GM03348 (cell line): ENCODE data around the gene PBX3.

Experiments used
- DNase-seq: peaks from one replicate; pipeline ENCODE4 v3.0.0; 2012; ENCODE audit warnings: low spot score

Gene PBX3

DNA sequence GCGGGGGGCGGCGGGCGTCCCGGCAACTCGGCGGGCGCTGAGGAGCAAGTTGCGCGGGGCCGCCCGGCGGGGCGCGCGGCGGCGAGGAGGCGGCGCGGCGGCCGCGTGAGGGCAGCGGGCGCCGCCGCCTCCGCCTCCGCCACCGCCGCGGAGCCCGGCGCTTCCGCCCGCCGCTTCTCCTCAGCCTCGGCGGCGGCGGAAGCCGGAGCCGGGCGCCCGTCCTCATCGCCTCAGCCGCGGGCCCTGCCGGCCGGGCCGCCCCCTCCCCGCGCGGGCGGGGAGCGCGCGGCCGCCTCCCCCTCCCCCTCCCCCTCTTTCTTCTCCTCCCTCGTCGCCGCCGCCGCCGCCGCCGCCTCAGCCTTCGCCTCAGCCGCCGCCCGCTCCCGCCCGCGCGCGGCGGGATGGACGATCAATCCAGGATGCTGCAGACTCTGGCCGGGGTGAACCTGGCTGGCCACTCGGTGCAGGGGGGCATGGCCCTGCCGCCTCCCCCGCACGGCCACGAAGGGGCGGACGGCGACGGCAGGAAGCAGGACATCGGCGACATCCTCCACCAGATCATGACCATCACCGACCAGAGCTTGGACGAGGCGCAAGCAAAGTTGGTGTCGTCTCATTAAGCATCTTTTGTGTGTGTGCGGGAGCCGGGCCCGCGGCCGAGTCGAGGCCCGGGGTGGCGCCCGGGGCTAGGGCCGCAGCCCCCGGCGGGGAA lies at the start of gene PBX3:
TSS of gene PBX3 (plus strand) at position 321 of the 712 bp plus-strand sequence.
- peak; percentile 72 for DNase-seq

DNA sequence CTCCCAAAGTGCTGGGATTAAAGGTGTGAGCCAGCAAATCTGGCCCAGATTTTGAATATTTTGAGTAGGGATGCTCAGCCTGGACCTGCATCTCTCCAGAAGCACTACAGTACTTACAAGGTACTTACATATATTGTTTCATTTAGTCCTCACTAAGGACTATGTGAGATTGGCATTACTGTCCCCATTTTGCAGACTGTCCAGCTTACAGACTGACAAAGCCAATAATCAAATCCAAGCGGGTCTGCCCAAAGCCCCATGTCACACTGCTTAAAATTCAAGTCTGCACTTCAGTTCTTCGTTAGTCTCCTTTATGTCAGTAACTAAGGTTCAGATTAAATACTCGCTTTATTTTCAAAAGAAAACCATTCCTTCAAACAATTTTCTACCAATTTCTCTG lies 47.3 kb upstream of the PBX3 start:
- DNase-seq: no peak

DNA sequence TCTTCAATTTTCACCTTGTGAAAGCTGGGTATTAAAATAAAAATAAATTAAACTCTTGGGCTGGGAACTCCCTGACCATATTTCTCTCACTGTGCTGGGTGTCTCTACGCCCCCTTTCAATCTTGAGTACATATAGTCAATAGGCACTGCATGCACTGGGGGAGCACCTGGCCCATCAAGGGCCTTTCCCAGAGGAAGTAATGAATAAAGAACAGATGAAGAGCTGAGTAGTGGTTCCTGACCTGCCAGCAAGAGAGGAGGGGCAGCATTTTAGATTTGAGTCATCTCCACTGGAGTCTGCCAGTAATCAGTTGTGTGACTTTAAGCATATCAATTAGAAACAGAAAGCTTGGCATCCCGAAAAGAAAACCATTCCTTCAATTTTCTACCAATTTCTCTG lies 46.4 kb upstream of the PBX3 start:
- DNase-seq: peak; percentile 33

DNA sequence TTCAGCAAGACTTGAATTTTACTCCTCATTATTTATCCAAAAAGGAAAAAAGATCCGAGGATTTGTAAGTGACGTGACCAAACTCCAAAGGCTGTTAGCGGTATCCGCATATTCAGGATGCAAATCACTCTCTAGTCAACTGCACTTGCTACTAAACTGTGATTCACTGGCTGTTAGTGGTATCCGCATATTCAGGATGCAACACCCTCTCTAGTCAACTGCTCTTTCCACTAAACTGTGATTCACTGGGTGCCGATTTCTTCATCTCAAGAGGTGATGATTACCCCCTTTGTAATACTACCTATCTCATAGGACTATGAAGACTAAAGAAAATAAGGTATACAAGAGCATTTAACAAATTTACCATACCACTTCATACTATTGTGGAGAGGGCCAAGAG lies 45.8 kb upstream of the PBX3 start:
- peak; percentile 73 for DNase-seq

DNA sequence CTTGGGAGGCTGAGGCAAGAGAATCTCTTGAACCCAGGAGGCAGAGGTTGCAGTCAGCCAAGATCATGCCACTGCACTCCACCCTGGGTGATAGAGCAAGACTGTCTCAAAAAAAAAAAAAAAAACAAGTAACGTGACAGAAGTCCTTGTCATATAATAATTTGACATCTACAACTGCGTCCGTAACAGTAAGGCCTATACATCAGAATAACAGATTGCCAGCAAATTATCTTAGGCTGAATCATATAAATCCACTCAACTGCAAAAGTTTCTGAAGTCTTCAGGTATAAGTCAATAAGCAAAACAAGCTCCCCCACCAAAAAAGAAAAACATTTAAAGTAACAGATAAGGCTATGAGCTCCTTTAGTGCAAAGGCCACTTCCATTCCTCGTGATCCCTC lies 43.5 kb upstream of the PBX3 start:
- DNase-seq: no peak

DNA sequence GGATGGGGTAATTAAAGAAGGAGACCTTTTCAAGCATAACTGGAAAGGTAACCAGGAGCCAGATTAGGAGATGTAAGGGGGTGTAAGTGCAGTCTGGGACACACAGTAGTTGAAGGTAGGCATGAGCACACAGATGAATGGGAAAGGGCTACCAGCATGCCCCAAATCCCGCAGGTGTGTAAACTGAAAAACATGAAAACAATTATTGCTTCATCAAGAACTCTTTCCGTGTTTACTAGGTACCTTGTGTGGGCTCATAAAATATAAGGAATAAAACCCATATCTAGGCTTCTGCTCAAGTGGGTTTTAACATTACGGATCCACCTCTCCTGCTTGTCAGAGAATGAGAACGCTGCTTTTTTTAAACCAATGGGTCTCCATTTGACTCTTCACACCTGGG lies 41.3 kb upstream of the PBX3 start:
- no peak for DNase-seq

DNA sequence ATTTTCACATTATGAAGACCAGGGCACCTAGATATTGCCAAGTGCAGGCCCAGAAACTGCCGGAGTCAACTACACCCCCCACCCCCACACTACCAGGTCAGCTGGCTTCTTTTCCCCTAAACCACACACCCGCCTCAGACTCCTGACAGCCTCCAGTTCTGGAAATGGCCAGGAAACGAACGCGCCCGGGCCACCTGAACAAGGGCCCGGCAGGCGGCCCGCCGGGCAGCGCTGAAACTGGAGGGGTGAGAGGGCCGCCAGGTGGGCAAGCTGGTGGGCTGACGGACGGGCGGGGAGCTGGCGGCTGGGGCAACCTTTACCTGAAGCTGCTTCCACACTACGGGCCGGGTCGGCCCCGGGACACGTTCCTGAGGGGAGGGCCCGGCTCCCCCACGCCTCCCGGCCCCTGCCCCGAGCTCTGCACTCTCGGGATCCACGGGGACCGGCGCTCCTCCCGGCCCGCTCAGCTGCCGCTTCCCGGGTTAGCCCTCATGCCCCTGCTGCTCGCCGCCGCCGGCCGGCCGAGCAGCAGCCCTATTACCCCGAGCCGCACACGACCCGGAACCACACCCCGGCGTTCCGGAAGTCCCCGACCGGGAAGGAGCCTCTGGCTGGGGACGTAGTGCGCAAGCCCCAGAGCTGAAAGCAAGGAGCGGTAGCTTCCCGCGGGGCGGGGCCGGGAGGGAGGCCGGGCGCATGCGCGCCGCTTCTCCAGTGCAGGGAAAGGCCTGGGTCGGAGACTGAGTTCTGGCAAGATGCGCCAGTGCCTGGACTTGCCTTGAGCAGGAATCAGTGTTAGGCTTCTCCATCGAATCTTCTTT lies 40.3 kb upstream of the PBX3 start, which contains the start of gene MAPKAP1:
TSS of gene MAPKAP1 (minus strand) at position 558 of the 821 bp plus-strand sequence. CDS start 34,634 bp downstream, outside the sequence.
- peak; percentile 98 for DNase-seq

DNA sequence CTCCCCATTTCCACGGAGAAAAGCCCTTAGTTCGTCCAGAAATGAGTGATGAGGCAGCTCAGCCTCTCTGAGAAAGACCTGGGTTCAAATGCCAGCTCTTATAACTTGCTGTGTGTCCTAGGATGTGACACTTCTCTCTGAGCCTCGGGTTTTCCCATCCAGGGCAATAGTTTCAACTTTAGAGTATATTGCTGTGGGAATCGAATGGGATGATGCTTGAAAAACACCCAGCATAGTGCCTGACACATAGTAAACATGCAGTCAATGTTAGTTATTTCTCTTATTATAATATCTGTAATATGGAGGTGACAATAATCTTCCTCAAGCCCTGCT lies 39.7 kb upstream of the PBX3 start:
- DNase-seq: no peak

DNA sequence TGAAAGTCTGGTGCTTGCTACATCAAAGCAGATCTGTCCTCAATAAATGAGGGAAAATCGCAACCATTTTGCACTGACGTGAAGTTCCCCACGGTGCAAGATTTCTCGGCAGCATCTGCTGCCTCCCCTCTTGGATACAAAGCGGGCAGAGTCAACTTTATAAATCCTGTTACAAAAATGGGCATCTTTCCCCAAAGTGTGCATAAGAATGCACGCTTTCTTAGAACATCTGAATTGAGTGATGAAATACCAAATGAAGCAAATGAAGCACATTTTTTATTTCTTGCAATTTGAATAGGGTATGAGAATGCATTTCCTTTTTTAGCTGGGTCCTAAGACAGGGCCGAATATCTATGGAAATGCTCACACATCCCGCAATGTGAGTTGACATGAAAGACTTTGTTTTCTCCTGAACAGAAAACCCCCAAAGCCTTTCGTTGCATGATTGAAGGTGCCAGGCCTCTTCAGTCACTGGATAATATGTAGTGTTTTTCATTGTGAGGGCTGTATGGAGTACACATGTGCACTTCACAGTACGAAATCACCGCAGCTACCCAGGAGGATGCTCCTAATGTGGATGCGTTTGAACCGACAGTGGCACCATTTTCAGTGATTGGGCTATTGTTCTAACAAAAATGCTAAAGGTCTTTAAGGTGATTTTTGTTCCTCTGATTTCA lies 20.6 kb upstream of the PBX3 start:
- DNase-seq: no peak

DNA sequence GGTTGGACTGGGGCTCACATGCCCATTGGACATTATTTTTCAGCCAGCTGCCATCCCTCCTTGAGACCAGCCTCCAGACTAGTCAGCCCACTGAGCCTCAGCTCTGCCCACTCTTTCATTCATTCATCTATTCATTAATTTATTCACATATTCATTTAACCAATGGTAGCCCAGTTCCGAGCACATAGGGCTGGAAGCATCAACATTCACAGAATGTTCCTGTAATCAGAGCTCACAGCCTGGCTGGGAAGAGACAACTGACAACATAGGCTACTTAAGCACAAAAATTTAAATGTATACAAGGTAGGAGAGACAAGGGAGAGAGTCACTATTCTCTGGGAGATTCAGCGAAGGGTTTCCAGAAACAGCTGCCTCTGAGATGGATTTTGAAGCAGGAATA lies 17.0 kb upstream of the PBX3 start:
- no peak for DNase-seq

DNA sequence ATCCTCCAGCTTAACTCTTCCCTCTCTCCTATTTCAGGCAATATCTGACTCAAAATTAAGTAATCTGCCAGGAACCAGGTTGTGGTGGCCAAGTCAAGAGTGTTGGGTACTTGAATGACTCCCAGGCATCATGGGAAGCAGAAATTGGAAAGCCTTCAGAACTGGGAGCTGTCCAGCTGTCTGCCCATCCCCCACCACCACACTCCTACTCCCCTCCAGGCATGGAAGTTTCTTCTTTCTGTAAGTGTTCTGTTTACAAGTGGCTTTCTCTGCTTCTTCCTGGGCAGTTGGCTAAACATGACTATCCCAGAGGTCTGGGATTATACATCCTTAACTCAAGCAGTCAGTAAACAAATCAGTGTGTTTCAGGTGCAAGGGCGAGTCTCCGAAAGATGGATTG lies 14.6 kb upstream of the PBX3 start:
- no peak for DNase-seq

DNA sequence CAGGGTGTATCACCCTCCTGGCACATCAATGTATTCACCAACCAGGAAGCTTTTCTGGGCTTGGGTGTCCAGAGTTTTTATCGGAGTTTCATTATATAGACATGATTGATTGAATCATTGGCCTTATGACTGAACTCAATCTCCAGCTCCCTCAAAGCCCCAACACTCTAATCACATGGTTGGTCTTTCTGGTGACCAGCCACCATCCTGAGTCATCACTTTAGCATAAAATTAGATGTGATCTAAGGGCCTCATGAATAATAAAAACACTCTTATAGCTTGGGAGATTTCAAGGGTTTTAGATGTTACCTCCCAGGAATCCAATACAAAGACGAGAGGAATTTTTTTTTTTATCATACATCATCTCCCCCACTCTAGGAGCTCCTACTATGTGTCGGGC lies 7.7 kb upstream of the PBX3 start:
- no peak for DNase-seq

DNA sequence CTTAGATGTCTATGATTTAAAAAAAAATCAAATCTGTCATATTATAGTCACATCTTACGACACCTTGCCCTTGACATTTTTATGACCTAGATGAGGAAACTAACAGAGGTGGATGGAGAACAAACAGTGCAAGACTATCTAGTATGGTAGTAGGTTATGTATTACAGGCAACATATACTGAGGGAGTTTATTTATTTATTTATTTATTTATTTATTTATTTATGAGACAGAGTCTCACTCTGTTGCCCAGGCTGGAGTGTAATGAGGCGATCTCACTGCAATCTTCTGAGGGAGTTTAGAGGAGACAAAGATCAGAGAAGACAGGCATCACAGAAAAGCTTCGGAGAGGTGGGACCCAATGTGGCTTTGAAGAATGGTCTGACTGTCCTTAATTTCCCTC lies 4.5 kb upstream of the PBX3 start:
- DNase-seq: no peak

DNA sequence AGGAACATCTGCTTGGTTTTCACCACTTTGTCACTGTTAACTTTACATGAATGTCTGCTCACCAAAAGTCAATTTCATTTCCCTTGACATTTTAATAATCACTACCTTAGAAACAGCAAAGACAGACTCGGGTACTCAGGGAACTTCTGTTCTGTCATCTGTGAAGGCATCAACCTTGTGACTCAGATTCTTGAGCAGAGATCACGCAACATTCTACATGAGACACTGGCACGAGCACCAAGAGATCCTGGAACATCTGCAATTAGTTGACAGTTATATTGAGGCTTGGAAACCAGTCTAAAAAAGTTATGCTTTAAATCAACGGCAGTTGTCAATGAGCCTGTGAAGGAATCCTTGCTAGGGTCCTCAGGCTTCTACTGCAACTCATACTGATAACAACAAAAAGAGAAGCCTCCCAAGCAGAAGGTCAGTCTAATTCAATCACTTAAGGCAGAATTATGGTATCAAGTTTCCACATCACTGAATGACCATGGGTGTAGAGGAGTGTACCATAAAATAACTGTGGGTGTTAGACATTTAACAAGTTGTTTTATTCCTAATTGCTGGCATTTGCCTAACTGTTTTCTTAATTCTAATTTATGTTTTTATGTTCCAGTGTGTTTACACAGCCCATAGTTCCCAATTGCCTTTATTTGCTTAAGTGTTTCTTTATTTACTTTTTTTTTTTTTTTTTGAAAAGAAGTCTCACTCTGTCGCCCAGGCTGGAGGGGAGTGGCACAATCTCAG lies 3.3 kb upstream of the PBX3 start:
- peak; percentile 52 for DNase-seq

DNA sequence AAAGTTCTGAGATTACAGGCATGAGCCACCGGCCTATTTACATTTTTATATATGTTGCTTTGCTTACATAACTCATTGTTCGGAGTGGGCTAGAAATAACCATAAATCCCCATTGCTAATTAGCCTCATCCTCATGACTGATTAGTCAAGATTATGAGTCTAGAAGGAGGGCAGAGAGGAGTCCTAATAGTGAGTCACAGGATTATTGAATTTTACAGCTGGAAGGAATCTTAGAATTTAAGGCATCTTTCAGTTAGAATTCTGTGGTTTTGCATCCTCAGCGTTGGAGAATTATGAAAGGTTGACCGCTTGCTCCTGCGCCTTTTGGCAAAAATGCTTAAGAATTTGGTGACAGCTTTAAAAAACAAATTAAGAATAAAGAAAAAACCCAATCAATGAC lies 2.6 kb upstream of the PBX3 start:
- peak; percentile 77 for DNase-seq

DNA sequence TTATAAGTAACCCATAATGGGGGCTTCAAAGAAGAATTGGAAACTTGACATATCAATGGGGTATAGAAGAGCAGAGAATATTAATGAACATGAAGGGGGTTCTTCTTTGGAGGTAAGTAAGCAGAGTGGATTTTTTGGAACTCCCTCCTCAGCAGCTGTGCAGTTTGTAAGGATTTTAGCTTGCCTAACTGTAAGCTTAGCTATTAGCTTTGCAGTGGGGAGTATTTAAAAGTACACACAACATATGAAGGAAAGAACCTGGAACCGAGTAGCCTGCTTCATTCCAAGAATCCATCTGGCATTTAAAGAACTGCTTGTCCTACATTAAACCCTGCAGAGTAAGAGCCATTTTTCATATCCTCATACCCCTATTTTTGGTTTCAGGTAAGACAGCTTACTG lies 2.2 kb upstream of the PBX3 start:
- DNase-seq: peak; percentile 13

DNA sequence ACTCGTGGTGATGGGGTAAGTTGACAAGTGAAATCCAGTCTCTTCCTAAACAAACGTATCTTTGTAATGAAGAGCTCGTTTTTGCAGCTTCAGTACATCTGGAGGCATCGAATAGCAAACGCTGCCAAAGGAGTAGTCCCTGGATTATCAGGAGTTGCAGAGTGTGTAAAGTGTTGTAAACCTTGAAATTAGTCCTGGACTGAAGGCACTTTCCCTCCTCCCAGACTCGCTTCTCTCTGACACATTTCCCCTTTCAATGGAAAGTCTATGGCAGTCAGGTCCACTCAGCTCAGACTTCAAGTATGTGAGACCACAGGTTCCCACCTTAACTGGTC lies 1.5 kb upstream of the PBX3 start:
- peak; percentile 11 for DNase-seq

DNA sequence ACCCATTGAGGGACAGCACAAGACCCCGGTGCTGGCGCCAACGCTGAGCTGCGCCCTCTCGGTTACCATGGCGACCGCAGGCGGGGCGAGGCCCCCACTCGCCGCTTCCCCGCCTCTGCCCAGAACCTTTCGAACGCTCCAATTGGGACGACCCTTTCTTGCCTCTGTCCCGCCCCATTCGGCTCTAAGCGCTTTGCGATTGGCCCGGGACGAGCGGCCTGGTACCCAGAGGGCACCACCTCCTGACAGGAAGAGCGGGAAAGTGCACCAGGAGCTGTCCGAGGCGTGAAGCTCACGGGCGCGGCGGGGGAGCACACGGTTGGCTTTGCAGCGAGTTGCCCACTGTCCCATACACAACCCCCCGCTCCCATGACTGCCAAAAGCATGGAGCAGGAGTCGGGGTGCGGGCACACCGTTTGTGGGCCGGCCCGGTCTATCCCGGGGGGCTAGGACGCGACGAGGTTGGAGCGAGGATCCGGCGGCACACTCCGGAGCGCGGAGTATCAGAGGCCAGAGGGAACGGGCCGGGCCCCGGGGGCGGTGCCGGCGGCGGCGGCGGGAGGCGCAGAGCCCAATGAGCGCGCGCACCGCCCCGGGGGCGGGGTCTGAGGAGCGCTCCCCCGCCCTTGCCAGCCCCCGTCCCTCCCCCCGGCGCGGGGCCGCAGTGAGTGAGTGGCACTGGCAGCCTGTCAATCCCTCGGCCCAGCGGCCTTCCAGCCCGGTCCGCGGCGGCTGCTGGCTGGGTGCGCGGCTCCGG lies 978 bp upstream of the PBX3 start:
- DNase-seq: peak; percentile 97

DNA sequence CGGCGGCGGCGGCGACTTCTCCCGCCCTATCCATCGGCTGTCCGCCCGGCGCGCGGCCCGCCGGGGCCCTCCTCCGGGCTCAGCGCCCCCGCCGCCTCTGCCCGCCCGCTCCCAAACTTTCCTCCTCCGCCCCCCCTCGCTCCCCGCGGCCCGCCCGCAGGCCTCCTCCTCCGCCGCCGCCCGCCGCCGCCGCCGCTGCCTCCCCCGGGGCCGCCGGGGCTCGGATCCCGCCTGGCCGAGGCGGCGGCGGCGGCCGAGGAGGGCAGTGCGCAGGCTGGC lies 460 bp upstream of the PBX3 start:
- DNase-seq: no peak

DNA sequence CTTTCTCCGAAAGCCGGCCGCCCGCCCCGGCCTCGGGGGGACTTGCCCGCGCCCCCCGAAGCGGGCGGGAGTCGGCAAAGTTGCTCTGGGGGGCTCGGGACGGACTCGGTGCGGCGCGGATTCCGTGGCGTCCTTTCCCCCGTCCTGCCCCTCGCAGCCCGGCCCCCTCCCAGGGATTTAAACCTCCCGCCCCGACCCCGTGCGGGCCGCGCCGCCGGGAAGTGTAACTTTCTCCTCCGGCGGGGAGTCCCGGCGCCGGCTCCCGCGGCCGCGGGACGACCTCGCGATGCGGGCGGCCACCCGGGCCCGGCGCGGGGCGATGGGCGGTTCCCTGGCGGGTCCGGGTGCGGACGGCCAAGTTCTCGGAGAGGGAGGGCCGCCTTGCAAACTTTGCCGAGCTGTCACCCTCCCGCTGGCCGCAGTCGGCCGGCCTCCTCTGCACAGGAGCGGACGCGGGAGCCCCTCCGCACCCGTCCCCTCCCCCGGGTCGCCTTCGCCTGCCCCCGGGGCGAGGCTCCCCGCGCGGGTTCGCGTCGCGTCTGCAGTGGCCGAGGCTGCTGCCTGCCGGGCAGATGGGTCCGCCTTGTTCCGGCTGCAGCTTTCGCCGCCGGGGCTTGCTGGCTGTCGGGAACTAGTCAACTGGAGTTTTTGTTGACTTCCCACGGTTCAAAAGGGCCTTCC lies 732 bp downstream of the PBX3 start:
- peak; percentile 72 for DNase-seq

DNA sequence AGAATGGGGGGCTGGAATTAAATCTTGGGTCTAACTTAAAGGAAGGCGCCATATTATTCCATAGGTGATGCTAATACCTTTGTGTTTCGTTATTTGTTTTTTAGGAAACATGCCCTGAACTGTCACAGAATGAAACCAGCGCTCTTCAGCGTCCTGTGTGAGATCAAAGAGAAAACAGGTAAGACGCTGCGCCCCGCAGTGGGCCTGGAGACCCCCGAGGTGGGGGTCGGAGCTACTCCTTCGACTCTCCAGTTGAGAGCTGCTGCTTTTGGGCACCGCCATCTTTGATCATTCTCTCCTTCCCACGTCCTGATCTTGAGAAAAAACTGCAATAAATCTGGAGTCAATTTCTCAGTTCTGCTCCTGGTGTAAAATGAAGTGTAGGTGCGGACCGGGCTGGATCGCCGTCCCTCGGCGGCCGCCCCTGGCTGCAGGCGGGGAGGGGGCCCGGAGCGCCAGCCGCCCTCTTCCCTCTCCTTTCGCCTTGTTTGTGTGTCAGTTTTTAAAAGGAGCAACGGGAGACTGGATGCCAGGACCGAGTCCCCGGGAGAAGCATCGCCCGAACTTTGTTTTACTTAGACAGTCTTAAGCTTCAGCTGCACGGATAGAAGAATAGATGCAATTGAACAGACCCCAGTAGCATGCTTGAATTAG lies 1.4 kb downstream of the PBX3 start:
- DNase-seq: no peak
